ENCODE data around the gene SPDEF. TPM values are rescaled to one million over a fixed set of nuclear protein-coding genes. Genes with fewer than 3 reads are reported as not detected.

The SPDEF gene
- total RNA-seq, 2 experiments from 2014 or later: 0.18 TPM; not detected in 1

DNA sequence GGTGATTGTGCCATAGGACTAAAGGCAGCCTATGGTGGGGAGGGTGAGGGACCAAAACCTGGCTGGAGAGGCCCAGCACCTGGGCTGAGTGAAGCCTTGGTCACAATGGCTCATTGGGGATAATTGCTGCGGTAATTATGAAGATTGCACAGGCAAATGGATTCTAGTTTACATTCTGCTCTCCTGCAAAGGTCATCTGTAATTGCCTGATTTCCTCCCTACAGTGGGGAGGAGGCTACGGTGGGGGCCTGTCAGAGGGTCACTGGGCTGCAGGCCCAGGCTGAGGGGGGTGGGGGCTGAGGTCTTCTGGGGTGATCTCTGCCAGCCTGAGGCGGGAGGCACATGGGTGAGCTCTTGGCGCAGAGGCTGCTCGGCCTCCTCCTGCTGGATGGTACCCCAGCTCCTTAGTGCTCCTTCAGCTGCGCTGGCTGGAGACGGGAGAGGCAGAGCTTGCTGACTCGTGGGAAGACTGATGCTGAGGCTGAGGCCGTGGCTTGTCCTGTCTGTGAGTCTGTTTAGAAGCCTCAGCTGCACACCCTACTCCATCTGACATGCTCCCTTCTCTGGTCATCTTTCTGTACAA is 59.9 kb downstream of the SPDEF start:
- Mint-ChIP-seq H3K4me3 (no peak overlapping the region), H3K9me3 (ENCODE audit: low read depth) (peaks cover 5% of the 10 kb centered on the region), H3K27me3 (peaks cover 2% of the 10 kb centered on the region), H3K4me1 (no peaks in the 10 kb centered on the region), H3K36me3 (ENCODE audit: low read depth) (no peaks in the 10 kb centered on the region), H3K27ac (no peak overlapping the region)
- ATAC-seq (no peak), DNase-seq (no peak)
- CTCF ChIA-PET: no interaction called here
- POLR2A ChIA-PET: interaction anchor here (0.9 kb wide), 1 partner anchor 21 kb away, joined by 3 read pairs; no protein-coding TSS in a partner anchor
- intact Hi-C loops (cut with DNase I, micrococcal nuclease): no loop called here

DNA sequence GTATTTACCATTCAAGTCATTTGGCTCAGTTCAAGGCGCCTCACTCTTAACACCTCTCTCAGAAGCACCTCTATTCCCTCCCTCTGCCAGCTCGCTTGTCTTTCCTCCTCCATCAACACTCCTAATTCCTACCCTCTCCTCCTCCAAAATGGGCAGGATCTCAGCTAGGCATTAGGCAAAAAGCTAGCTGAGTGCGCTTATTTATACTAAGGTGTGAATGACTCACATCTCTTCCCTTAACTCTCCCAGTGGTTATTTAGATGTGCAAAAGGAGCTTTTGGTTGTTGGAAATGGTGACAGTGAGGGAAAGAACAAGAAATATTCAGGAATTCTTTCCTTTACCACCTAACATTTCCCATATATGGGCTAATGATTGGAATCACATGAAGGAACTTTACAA is 61.2 kb downstream of the SPDEF start:
- Mint-ChIP-seq H3K4me1 (no peaks in the 10 kb centered on the region), H3K36me3 (ENCODE audit: low read depth) (no peaks in the 10 kb centered on the region), H3K4me3 (no peak overlapping the region), H3K27ac (no peak overlapping the region), H3K9me3 (ENCODE audit: low read depth) (no peaks in the 10 kb centered on the region), H3K27me3 (peaks cover 2% of the 10 kb centered on the region)
- intact Hi-C loops (cut with DNase I, micrococcal nuclease): no loop called here
- CTCF ChIA-PET: interaction anchor here (0.7 kb wide), 1 partner anchor 35 kb away, joined by 3 read pairs; no protein-coding TSS in a partner anchor
- DNase-seq (no peak), ATAC-seq (no peak)
- POLR2A ChIA-PET: interaction anchor here (0.6 kb wide), 1 partner anchor 660 kb away, joined by 3 read pairs; no protein-coding TSS in a partner anchor

DNA sequence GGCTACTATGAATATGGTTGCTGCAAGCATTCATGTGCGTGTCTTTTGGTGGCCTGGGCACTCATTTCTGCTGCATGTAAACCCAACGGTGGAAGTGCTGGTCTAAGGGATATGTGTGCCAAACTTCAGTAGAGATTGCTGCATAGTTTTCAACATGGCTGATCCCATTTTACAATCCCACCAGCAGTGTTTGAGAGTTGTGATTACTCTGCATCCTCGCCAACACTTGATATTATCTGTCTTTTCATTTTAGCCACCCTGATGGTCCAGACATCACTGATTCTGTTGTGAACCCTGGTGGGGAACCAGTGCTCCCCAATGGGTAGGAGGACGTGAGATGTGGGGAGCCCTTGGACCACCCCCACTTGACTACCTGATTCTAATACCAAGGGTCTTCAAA is 62.8 kb downstream of the SPDEF start:
- Mint-ChIP-seq H3K9me3 (ENCODE audit: low read depth) (no peaks in the 10 kb centered on the region), H3K36me3 (ENCODE audit: low read depth) (no peaks in the 10 kb centered on the region), H3K27ac (no peak overlapping the region), H3K27me3 (peaks cover 2% of the 10 kb centered on the region), H3K4me1 (no peaks in the 10 kb centered on the region), H3K4me3 (no peak overlapping the region)
- ATAC-seq (no peak), DNase-seq (no peak)
- ChIA-PET CTCF (interaction anchor here (0.6 kb wide), 1 partner anchor 161 kb away, joined by 3 read pairs; no protein-coding TSS in a partner anchor), POLR2A (no interaction called here)
- intact Hi-C loops (cut with DNase I, micrococcal nuclease): no loop called here

DNA sequence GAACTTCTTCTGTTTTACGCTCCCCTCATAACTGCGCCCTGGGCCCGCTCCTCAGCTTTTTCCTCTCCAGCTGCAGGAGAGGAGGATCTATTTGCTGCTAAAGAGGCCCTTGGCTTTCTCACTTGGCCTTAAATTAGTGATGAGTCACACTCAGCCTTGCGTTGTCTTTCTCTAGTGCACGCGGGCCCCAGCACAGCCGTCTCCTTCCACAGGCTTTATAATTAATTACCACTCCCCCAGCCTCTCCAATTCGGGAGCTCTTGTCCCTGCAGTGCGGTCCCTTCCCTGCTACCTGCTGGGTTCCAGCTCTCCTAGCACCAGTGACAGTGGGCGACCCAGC is 65.1 kb downstream of the SPDEF start:
- no peaks in the 10 kb centered on the region for H3K9me3 Mint-ChIP-seq (ENCODE audit: low read depth)
- peaks cover 6% of the 10 kb centered on the region for H3K4me1 Mint-ChIP-seq
- DNase-seq (no peak), ATAC-seq (no peak)
- POLR2A ChIA-PET: no interaction called here
- CTCF ChIA-PET: interaction anchor here (1.0 to 1.4 kb wide), 3 partner anchors 7 to 32 kb away, joined by 3 read pairs; no protein-coding TSS in a partner anchor
- H3K36me3 Mint-ChIP-seq (ENCODE audit: low read depth): no peaks in the 10 kb centered on the region
- no peak overlapping the region for H3K27ac Mint-ChIP-seq
- intact Hi-C loops (cut with DNase I, micrococcal nuclease): no loop called here
- no peak overlapping the region for H3K4me3 Mint-ChIP-seq
- H3K27me3 Mint-ChIP-seq: no peaks in the 10 kb centered on the region

DNA sequence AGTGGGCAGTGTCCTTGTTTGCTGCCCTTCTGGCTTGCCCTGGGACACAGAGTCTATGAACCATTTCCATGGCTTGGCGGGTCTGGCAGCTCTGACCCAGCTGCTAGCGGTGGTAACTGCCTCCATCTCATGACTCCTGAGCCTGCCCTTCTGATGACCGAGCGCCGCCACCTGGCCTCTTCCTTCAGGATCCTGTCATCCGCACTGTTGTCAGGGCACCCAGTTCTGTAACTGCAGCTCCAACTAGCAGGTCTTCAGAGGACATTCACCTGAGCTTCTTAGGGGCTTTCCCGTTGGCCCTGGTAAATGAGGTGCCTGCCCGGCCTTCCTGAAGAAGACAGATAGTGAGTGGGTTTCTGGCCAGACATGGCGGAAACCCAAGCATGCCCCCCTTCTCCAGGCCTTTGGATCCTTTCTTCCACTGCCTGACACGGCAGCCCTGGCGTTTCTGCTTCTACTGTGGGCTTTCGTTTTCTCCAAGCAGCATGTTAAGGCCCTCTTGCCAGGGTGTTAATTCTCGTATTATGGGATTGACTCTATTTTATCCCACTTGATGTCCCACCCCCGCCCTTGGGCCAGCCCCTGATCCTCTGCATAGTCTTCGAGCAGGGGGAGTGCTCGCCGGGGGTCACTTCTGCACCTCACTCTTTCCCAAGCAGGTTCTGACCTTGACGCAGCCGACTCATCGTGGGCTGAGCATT is 65.6 kb downstream of the SPDEF start:
- POLR2A ChIA-PET: no interaction called here
- no peak for DNase-seq
- intact Hi-C loops (cut with DNase I, micrococcal nuclease): no loop called here
- ATAC-seq: no peak
- Mint-ChIP-seq H3K27me3 (no peaks in the 10 kb centered on the region), H3K9me3 (ENCODE audit: low read depth) (no peaks in the 10 kb centered on the region), H3K4me1 (peaks cover 11% of the 10 kb centered on the region), H3K36me3 (ENCODE audit: low read depth) (no peaks in the 10 kb centered on the region), H3K4me3 (no peak overlapping the region), H3K27ac (peak overlapping the region; percentile 37)
- CTCF ChIA-PET: interaction anchor here (1.0 to 1.4 kb wide), 2 partner anchors 22 to 31 kb away, joined by 3 read pairs; no protein-coding TSS in a partner anchor

DNA sequence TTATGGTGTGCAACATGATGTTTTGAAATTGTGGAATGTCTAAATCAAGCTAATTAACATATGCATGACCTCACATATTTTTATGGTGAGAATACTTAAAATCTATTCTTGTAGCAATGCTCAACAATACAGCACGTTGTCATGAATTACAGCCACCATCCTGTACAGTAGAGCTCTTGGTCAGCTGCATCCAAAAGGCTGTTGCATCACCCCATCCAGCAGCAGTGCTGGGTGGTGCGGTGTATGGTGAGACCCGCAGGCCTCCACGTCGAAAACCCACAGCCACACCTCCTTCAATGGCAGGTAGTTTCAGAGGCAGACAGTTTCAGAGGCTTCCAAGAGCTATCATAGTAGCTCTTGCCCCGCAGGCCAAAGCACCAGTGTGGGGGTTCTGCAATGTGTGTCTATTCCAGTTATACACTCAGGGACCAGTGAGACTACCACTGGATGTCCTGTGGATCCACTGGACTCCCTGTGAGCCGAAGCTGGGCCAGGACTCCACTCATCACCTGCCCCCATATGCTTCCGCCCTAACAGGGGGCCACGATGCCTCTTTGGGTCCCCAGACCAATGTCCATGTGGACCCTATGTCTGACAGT is 66.8 kb downstream of the SPDEF start:
- Mint-ChIP-seq H3K9me3 (ENCODE audit: low read depth) (no peaks in the 10 kb centered on the region), H3K4me1 (peaks cover 24% of the 10 kb centered on the region), H3K4me3 (no peak overlapping the region), H3K27me3 (no peaks in the 10 kb centered on the region), H3K36me3 (ENCODE audit: low read depth) (no peaks in the 10 kb centered on the region), H3K27ac (no peak overlapping the region)
- ChIA-PET CTCF (interaction anchor here (0.7 to 1.2 kb wide), 3 partner anchors 29 to 150 kb away, joined by 3 read pairs; no protein-coding TSS in a partner anchor), POLR2A (interaction anchor here (0.5 to 0.7 kb wide), 2 partner anchors 70 to 221 kb away, joined by 3 to 4 read pairs; no protein-coding TSS in a partner anchor)
- no peak for ATAC-seq
- DNase-seq: no peak
- intact Hi-C loops (cut with DNase I, micrococcal nuclease): loop anchor here (10.0 kb wide), 2 partner anchors 185 to 205 kb away; partner anchors contain the start of gene ILRUN (in 1 of the 2)

Other genes starting within 250 kb of the SPDEF start
- gene NUDT3, start 163.7 kb downstream of the SPDEF start, total RNA-seq: 10 to 100 TPM; 13.3 to 13.6 TPM
- 1,000 to 10,000 TPM; 2,447 to 2,541 TPM for gene RPS10, start 130.3 kb downstream of the SPDEF start, total RNA-seq
- gene PACSIN1, start 90.3 kb downstream of the SPDEF start, total RNA-seq: under 1 TPM; 0.07 to 0.14 TPM
- 10 to 100 TPM; 56.2 to 66.9 TPM for gene ILRUN, start 140.4 kb upstream of the SPDEF start, total RNA-seq
- 100 to 1,000 TPM; 159 to 268 TPM for gene SNRPC, start 201.2 kb upstream of the SPDEF start, total RNA-seq
- gene BLTP3A, start 235.8 kb upstream of the SPDEF start, total RNA-seq: 10 to 100 TPM; 17.0 to 21.0 TPM

Measured in activated CD4-positive, alpha-beta T cell treated with anti-CD3 and anti-CD28 coated beads for 36 hours (primary cell).